LNCaP clone FGC (cell line): ENCODE measurements around the gene PCBP3.

ENCODE experiments used
- DNase-seq: peaks from one replicate; pipeline ENCODE4 v3.0.0-alpha.2; 2011; ENCODE audit warnings: low read depth
- H3K4me3 ChIP-seq: 2 replicates; pipeline ENCODE4 v1.5.1; 2011; ENCODE audit warnings: mild to moderate bottlenecking, low read depth, low read length, control low read depth
- TF ChIP-seq, protein P1 (sequence below): IDR thresholded peaks from 2 replicates; pipeline ENCODE4 v1.5.1; 2012; ENCODE audit warnings: mild to moderate bottlenecking; ENCODE audit not compliant: control insufficient read depth, insufficient read depth; ENCODE audit errors: extremely low read depth

Gene PCBP3

DNA sequence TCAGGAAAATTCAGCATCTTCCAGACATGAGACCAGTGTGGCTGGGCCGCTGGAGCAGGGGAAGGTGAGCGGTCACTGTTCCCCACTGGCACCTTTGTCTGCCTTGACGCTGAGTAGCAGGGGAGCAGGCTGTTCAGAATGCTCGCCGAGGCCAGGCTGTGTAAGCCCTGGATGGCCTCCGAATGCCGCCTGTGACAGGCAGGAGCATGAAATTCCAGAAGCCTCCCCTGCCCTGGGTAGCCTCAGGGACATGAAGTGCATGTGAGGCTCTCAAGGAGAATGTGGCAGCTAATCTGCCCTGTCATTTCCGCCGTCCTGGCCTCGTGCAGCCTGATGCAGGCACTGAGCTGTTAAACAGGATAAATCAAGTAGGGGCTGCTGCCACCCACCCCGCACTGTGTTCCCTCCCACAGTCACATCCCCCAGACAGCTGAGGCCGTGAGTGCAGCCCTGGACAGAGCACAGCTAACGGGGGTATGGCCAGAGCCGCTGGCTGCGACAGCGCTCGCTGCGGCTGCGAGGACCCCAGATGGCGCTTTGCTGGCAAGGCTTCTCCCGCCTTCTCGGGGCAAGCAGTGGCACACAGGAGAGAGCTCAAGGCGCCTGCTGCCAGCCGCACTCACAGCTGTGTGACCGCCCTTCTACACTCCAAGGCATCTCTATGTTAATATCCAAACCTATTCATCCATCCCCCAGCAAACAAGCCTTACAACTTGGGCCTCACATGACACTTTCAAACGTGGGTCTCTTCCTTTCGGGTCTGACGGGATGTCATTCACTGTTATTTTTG lies 233.1 kb downstream of the PCBP3 start:
- TF ChIP-seq, protein P1, sequence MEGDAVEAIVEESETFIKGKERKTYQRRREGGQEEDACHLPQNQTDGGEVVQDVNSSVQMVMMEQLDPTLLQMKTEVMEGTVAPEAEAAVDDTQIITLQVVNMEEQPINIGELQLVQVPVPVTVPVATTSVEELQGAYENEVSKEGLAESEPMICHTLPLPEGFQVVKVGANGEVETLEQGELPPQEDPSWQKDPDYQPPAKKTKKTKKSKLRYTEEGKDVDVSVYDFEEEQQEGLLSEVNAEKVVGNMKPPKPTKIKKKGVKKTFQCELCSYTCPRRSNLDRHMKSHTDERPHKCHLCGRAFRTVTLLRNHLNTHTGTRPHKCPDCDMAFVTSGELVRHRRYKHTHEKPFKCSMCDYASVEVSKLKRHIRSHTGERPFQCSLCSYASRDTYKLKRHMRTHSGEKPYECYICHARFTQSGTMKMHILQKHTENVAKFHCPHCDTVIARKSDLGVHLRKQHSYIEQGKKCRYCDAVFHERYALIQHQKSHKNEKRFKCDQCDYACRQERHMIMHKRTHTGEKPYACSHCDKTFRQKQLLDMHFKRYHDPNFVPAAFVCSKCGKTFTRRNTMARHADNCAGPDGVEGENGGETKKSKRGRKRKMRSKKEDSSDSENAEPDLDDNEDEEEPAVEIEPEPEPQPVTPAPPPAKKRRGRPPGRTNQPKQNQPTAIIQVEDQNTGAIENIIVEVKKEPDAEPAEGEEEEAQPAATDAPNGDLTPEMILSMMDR: no peak
- DNase-seq: no peak
- no peak overlapping the region for H3K4me3 ChIP-seq

DNA sequence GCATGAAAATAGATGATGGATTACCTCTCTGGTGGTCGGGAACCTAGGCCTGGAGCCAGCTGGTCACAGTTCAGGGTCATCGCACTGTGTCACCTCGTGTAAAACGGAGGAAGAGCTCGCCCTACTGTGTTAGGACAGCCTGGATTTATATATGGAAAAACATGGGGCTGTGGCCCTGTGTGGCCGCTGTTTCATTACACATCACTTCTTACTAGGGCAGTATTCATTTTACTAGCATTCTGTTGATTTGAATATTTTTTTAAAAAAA lies 233.6 kb downstream of the PCBP3 start:
- TF ChIP-seq, protein P1: no peak
- no peak for DNase-seq
- no peak overlapping the region for H3K4me3 ChIP-seq

DNA sequence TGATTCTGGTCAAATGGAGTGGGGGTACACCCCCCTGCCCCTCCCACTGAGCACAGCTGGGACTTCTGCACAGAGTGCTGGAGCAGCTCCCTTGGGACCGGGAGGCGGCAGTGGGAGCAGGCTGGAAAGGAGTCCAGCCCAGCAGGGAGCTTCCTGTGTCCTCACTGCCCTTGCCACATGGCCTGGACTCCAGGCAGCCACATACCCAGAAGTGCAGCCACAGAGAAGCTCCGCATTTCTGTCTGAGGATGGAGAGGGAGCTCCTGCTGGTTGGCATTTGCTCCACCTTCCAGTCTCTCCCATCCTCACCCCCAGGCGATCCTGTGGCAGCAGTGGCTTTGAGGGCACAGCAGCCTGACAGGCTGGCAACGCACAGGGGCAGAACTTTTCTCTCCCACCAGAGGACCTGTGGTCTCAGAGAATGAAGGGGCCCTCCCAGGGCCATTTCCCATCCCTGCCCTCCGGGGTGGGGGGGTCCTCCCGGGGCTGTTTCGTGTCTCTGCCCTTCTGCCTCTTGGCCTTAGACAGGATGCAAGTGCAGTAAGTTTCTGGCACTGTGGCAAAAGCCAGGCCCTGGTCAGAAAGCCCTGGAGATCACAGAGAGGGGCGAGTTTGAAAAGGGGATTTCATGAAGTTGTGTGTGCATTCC lies 234.4 kb downstream of the PCBP3 start:
- no peak for DNase-seq
- H3K4me3 ChIP-seq: no peak overlapping the region
- TF ChIP-seq, protein P1: no peak

DNA sequence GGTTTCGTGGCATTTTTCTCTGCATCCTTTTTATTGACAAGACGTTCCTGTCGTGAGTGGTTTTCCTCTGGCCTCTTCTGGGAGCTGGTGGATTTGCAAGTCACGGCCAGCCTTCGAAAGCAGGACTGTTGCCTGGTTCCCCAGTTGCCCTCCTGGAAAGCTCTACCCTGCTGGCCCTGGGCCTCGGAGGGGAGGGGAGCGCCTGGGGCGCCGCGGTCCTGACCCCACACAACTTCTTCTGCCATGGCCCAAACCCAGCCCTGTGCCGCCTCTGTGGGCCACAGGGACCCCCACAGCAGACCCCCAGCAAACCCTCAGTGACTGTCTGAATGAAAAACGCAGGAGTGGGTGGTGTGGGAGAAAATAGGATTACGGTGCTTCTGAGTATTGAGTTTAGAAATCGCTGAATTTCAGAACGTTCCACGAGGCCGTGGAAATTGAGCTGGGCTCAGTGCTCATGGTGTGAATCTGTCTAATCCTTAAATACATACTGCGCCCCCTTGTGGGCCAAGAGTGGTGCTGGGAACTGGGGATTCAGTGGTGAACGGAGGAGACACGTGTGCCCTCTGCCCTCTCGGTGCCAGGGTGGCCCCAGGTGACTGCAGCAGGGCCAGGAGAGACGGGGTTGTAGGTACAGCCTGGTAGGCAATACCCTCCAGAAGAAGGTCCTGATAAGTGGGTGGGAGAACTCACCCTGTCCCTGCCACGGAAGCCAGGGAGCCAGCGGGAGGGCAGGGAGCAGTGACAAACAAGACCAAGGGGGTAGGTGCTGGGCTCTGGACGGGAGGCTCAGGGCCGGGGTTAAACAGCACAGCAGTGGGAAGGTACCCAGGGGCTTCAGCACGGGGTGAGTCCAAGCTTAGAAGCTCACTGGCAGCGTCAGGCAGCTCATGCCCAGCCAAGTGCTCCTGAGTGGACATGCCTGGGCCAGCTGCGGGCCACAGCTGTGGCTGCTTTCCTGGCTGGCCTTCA lies 236.9 kb downstream of the PCBP3 start:
- H3K4me3 ChIP-seq: no peak overlapping the region
- peak; percentile 33 for DNase-seq
- TF ChIP-seq, protein P1: peak; percentile 68

DNA sequence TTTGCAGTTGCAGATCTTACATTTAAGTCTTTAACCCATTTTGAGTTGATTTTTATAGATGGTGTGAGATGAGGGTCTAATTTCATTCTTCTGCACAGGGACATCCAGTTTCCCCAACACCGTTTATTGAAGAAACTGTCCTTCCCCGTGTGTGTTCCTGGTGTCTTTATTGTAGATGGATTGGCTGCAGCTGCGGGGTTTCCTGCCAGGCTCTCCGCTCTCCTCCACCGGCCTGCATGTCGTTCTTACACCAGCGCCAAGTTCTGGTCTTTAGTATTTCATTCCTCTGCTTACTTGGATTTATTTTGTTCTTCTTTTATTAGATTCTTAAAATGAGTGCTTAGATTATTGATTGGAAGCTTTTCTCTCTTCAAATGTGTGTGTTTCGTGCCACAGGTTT lies 239.1 kb downstream of the PCBP3 start:
- TF ChIP-seq, protein P1: no peak
- no peak overlapping the region for H3K4me3 ChIP-seq
- no peak for DNase-seq

DNA sequence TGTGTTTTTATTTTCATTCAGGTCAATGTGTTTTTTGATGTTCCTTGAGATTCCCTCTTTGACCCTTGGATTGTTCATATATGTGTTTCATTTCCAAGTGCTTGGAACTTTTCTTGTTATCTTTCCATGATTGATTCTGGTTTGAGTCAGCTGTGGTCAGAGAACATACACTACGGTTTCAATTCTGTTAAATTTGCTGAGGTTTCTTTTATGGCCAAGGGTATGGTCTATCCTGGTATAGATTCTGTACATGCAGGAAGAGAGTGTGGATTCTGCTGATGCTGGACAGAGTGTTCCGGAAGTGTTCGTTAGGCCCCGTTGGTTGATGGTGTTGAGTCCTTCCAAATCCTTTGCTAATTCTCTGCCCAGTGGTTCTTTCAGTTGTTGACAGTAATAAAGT lies 239.6 kb downstream of the PCBP3 start:
- TF ChIP-seq, protein P1: no peak
- no peak for DNase-seq
- no peak overlapping the region for H3K4me3 ChIP-seq
